HepG2 (cell line): ENCODE results near the gene MXD1. TPM values are rescaled to one million over a fixed set of nuclear protein-coding genes. Genes with fewer than 3 reads are reported as not detected.

Experiments used
- GATAD1 ChIP-seq: IDR thresholded peaks from 2 replicates; pipeline ENCODE4 v1.6.1; 2016; ENCODE audit warnings: missing genetic modification reagents, missing compliant biosample characterization
- HNRNPH1 ChIP-seq: fragments of 200-400 bp; formaldehyde crosslinking; optimal IDR thresholded peaks from 2 replicates; pipeline ENCODE3; 2017; ENCODE audit warnings: mild to moderate bottlenecking, low read depth, low read length
- KMT2B ChIP-seq: IDR thresholded peaks from 2 replicates; pipeline ENCODE4 v1.6.1; 2016; ENCODE audit warnings: missing genetic modification reagents, missing compliant biosample characterization
- MEF2D ChIP-seq: sonication (generic); formaldehyde crosslinking; IDR thresholded peaks from 2 replicates; pipeline ENCODE4 v1.5.1; 2020; ENCODE audit warnings: mild to moderate bottlenecking, missing genetic modification reagents
- MZF1 ChIP-seq: sonication (generic); formaldehyde crosslinking; IDR thresholded peaks from 2 replicates; pipeline ENCODE4 v1.8.1; 2023; ENCODE audit warnings: mild to moderate bottlenecking, missing genetic modification reagents, borderline replicate concordance
- RFXANK ChIP-seq: IDR thresholded peaks from 2 replicates; pipeline ENCODE4 v1.6.1; 2016
- SP2 ChIP-seq: sonication (generic); formaldehyde crosslinking; IDR thresholded peaks from 2 replicates; pipeline ENCODE4 v1.5.1; 2020; ENCODE audit warnings: mild to moderate bottlenecking, missing genetic modification reagents
- ZBTB33 ChIP-seq: sonication (generic); formaldehyde crosslinking; IDR thresholded peaks from 2 replicates; pipeline ENCODE4 v1.4.0; 2020; ENCODE audit warnings: missing genetic modification reagents
- ZFY ChIP-seq: sonication (generic); formaldehyde crosslinking; IDR thresholded peaks from 2 replicates; pipeline ENCODE4 v1.4.0; 2020; ENCODE audit warnings: missing genetic modification reagents
- ZHX1 ChIP-seq: sonication (generic); formaldehyde crosslinking; IDR thresholded peaks from 2 replicates; pipeline ENCODE4 v1.8.1; 2022; ENCODE audit warnings: low read depth, mild to moderate bottlenecking, missing genetic modification reagents
- ZMAT3 ChIP-seq: sonication (generic); formaldehyde crosslinking; conservative IDR thresholded peaks from 2 replicates; pipeline ENCODE4 v1.7.0; 2021; ENCODE audit warnings: missing genetic modification reagents
- ZNF160 ChIP-seq: sonication (generic); formaldehyde crosslinking; IDR thresholded peaks from 2 replicates; pipeline ENCODE4 v1.8.0; 2022; ENCODE audit warnings: mild to moderate bottlenecking, inconsistent platforms, missing genetic modification reagents
- ZNF468 ChIP-seq: sonication (generic); formaldehyde crosslinking; IDR thresholded peaks from 2 replicates; pipeline ENCODE4 v1.8.0; 2022; ENCODE audit warnings: mild to moderate bottlenecking, moderate library complexity, missing genetic modification reagents
- polyA plus RNA-seq, 8 experiments: library from polyadenylated mRNA; depleted of rRNA in 3 of 8; stranded (reverse) in 7 of 8; unstranded in 1 of 8; fragments of >200 nt; fragmentation: Illumina TruSeq in 4 of 8; extraction: Trizol in 4 of 8; gene quantifications; 2 replicates each; pipeline versions ENCODE4 v1.2.1 to v1.2.3, GENCODE V29; 2011 to 2016; ENCODE audit warnings: low read depth in 4 of 8, missing spikeins in 1 of 8, mixed read lengths in 1 of 8; ENCODE audit not compliant: insufficient read depth in 1 of 8
- total RNA-seq, 5 experiments: library from RNA; depleted of rRNA; stranded (reverse); fragments of >200 nt; fragmentation: Illumina TruSeq; extraction: Trizol; gene quantifications; 2 replicates each; pipeline ENCODE4 v1.2.3, GENCODE V29; 2016; ENCODE audit warnings: low read depth in 1 of 5

The MXD1 gene
- total and polyA plus RNA-seq, 2 of the 13 experiments (the other 11 are each of a cell fraction or from before 2014, with no cell fraction given): 6.4 to 14.9 TPM

GRCh38 chr2:69923116-69923515 is 8.2 kb downstream of the MXD1 start (continued):
- TF ChIP-seq ZNF160 (CRISPR knock-in tag) (no peak), ZFY (no peak), ZNF468 (no peak), HNRNPH1 (no peak), RFXANK (CRISPR knock-in tag) (no peak), ZMAT3 (no peak), ZBTB33 (CRISPR knock-in tag) (no peak), GATAD1 (no peak), MEF2D (CRISPR knock-in tag) (no peak), MZF1 (CRISPR knock-in tag) (no peak), KMT2B (CRISPR knock-in tag) (no peak), ZHX1 (no peak), SP2 (CRISPR knock-in tag) (no peak)
